DND-41 (cell line): ENCODE measurements around the gene PDE4D.

ENCODE experiments used
- CTCF ChIP-seq: IDR thresholded peaks from 2 replicates; pipeline ENCODE4 v1.5.1; 2012; ENCODE audit warnings: borderline replicate concordance, low read length, moderate library complexity, mild to moderate bottlenecking; ENCODE audit not compliant: poor library complexity, severe bottlenecking; ENCODE audit errors: extremely low read depth
- EZH2 ChIP-seq: IDR thresholded peaks from 3 replicates; pipeline ENCODE4 v1.6.1; 2012; ENCODE audit warnings: borderline replicate concordance, low read depth, mild to moderate bottlenecking, moderate library complexity, low read length, inconsistent platforms; ENCODE audit not compliant: severe bottlenecking

GRCh38 chr5:59558501-59558900, 335.0 kb downstream of the PDE4D start:
- no peak for TF ChIP-seq CTCF
- no peak for TF ChIP-seq EZH2
